ENCODE measurements around the gene SLC37A2. TPM values are rescaled to one million over a fixed set of nuclear protein-coding genes. Genes with fewer than 3 reads are reported as not detected.

The SLC37A2 gene
- total and polyA plus RNA-seq, 2 of the 13 experiments (the other 11 are each of a cell fraction or from before 2014, with no cell fraction given): 4.6 to 7.1 TPM

DNA sequence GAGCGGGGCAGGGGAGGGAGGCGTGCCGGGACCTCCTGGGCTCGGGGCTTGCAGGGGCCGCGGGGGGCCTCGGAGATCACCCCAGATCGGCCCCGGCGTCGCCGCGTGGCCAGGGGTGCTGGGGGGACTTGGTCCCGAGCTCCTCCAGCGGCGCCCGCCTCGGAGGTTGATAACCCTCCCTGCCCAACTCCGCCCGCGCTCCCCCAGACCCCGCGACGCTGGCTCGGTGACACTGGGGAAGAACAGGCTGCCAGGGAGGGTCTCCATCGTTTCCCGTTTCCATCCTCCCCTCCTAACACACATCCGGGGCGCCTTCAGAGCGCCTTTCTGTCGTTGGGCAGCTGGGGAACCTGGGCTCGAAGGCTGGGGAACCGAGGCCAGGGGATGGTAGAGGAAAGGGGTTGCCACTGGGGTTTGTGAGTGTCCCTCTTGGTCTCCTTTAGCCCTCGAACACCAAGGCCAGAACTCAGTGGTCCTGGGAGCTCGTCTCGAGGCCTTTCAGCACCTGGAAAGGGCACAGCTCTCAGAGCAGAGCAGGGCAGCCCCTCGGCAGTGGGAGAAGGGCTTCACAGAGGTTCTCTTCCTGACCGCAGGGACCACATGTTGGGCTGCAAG, 431 bp downstream of the SLC37A2 start (continued):
- TF ChIP-seq MAF1 (CRISPR knock-in tag; IDR thresholded peaks at IDR 0.05; ENCODE audit: borderline replicate concordance): no peak
- no peak for TF ChIP-seq HNF4A (CRISPR knock-in tag; IDR thresholded peaks at IDR 0.05)
- TF ChIP-seq HOXA7 (CRISPR knock-in tag; IDR thresholded peaks at IDR 0.05): no peak
- TF ChIP-seq ZNF773 (CRISPR knock-in tag; IDR thresholded peaks at IDR 0.05; ENCODE audit: borderline replicate concordance): no peak
- TF ChIP-seq CAMTA2 (CRISPR knock-in tag; IDR thresholded peaks at IDR 0.05; ENCODE audit: borderline replicate concordance): no peak
- TF ChIP-seq, protein P1, sequence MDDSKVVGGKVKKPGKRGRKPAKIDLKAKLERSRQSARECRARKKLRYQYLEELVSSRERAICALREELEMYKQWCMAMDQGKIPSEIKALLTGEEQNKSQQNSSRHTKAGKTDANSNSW (CRISPR knock-in tag; IDR thresholded peaks at IDR 0.05; ENCODE audit: borderline replicate concordance): no peak
- TF ChIP-seq, protein P2, sequence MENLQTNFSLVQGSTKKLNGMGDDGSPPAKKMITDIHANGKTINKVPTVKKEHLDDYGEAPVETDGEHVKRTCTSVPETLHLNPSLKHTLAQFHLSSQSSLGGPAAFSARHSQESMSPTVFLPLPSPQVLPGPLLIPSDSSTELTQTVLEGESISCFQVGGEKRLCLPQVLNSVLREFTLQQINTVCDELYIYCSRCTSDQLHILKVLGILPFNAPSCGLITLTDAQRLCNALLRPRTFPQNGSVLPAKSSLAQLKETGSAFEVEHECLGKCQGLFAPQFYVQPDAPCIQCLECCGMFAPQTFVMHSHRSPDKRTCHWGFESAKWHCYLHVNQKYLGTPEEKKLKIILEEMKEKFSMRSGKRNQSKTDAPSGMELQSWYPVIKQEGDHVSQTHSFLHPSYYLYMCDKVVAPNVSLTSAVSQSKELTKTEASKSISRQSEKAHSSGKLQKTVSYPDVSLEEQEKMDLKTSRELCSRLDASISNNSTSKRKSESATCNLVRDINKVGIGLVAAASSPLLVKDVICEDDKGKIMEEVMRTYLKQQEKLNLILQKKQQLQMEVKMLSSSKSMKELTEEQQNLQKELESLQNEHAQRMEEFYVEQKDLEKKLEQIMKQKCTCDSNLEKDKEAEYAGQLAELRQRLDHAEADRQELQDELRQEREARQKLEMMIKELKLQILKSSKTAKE (CRISPR knock-in tag; IDR thresholded peaks at IDR 0.05; ENCODE audit: borderline replicate concordance): no peak
- no peak for TF ChIP-seq FOXP1 (IDR thresholded peaks at IDR 0.05)
- TF ChIP-seq FOXP1 (CRISPR knock-in tag; IDR thresholded peaks at IDR 0.05): no peak
- no peak for TF ChIP-seq HNRNPUL1 (IDR thresholded peaks at IDR 0.05; ENCODE audit: low read depth, low read length)
- TF ChIP-seq NFKB2 (CRISPR knock-in tag; IDR thresholded peaks at IDR 0.05; ENCODE audit: borderline replicate concordance): 0 out of 2 replicates have a peak, but pooled peaks have one; percentile 20
- peak; percentile 37; the same call in 1 of the 2 replicates for TF ChIP-seq ZNF274 (CRISPR knock-in tag; IDR thresholded peaks at IDR 0.05)
- TF ChIP-seq SIN3B (IDR thresholded peaks at IDR 0.05; ENCODE audit: low read length): no peak
- peak; percentile 54; the same call in 1 of the 2 replicates for TF ChIP-seq HES4 (CRISPR knock-in tag; IDR thresholded peaks at IDR 0.05; ENCODE audit: borderline replicate concordance)
- no peak for TF ChIP-seq STAT5B (CRISPR knock-in tag; IDR thresholded peaks at IDR 0.05)
- TF ChIP-seq EED (CRISPR knock-in tag; IDR thresholded peaks at IDR 0.05): 0 out of 2 replicates have a peak, but pooled peaks have one; percentile 36
- 0 out of 2 replicates have a peak, but pooled peaks have one; percentile 39 for TF ChIP-seq ZNF788 (CRISPR knock-in tag; IDR thresholded peaks at IDR 0.05; ENCODE audit: borderline replicate concordance)
- 0 out of 2 replicates have a peak, but pooled peaks have one; percentile 3 for TF ChIP-seq ZNF678 (CRISPR knock-in tag; IDR thresholded peaks at IDR 0.05)
- TF ChIP-seq, protein P3, sequence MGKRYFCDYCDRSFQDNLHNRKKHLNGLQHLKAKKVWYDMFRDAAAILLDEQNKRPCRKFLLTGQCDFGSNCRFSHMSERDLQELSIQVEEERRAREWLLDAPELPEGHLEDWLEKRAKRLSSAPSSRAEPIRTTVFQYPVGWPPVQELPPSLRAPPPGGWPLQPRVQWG (CRISPR knock-in tag; IDR thresholded peaks at IDR 0.05; ENCODE audit: borderline replicate concordance, low read depth): no peak
- TF ChIP-seq ZSCAN30 (CRISPR knock-in tag; IDR thresholded peaks at IDR 0.05): no peak
